Left ventricle myocardium superior (tissue), 1 donor: ENCODE results near the gene CTNNBIP1. TPM values are rescaled to one million over a fixed set of nuclear protein-coding genes. Genes with fewer than 3 reads are reported as not detected.
A peak's percentile ranks its signal among the peaks of the same experiment; 100 is the strongest.
"Not testable (repeated sequence)": the region's sequence is repeated elsewhere in the genome, so short reads cannot be mapped to it uniquely, and the experiment has no call there.

Experiments
- ATAC-seq: fragments of 200-7000 bp; cut with Tn5 transposase; one replicate; pipeline ENCODE4 v1.9.1; 2020; ENCODE audit warnings: mild to moderate bottlenecking, moderate library complexity
- DNase-seq: peaks from one replicate; pipeline ENCODE4 v3.0.0-alpha.2; 2020
- intact Hi-C: fragments of 100-400 bp; cut with micrococcal nuclease; formaldehyde crosslinking; loops from one replicate; pipeline ENCODE4 v1.11.0; 2022
- total RNA-seq: library from RNA; stranded (reverse); fragmentation: NEBNext Ultra II Directional; extraction: Animal tissue kit (Norgen Biotek cat#: 25700); gene quantifications from one replicate; pipeline ENCODE4 v1.2.1, GENCODE V29; 2021
- donor health status: DM: no; HTN: yes; CAD: no; lungs with severe emphysema.

Gene CTNNBIP1
- total RNA-seq, 1 donor from 2014 or later: 45.9 TPM

DNA sequence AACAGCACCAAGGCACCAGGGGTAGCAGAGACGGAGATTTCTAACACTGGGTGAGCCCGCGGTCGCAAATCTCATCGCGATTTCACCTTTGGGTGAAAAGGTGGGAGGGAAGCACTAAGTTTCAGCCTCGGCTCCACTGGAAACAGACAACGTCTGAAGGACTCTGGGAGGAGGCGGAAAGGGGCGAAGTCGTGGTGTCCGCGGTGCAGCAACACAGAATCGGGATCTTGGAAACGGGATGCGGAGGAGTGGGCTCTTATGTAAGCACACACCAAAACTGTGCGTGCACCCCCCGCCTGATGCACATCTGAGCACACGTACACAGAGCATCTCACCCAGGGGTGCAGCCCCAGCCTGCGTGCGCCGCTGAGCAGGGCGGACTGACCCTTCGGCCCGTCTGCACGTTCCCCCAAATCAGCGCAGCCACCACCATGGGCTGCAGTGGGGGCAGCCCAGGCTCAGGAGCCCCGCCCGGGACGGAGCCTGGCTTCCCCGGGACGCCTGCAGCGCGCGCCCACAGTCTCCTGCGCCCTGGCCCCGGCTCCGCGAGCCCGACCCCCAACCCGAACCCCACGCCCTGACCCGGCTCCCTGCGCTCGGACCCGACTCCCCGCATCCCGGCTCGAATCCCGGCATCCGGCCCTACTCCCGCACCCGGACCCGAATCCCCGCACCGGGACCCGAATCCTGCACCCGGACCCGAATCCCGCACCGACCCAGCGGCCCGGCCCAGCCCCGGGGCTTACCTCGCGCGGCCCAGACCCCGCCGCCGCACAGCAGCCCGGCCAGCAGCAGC, 87.0 kb downstream of the CTNNBIP1 start:
- peak; percentile 14 for ATAC-seq
- peak; percentile 51 for DNase-seq
- intact Hi-C loops: no loop called here

GRCh38 chr1:9822490-9822889, 87.6 kb downstream of the CTNNBIP1 start:
- DNase-seq (no peak), ATAC-seq (no peak)
- intact Hi-C loops: no loop called here

DNA sequence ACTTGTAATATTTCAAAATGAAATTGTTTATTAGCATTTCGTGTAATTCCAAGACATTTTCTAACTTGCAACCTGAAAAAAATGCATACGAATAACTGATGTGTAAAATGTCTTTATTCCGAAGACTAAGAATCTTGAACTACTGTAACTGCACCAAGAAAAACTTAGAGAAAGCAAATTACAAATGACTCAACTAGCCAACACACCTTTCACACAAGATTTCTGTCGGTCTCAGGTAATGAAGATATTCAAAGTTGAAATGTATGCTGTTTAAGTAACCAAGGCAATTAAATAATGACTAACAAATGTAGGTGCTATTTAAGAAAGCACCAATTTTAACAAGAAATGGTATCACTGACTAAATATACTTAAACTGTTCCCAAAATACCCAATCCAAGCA, 88.4 kb downstream of the CTNNBIP1 start:
- intact Hi-C loops: no loop called here

GRCh38 chr1:9820521-9820920, 89.5 kb downstream of the CTNNBIP1 start:
- intact Hi-C loops: no loop called here
- no peak for DNase-seq
- ATAC-seq: no peak

More for the DNA sequence above, 88.4 kb downstream of the CTNNBIP1 start:
- DNase-seq (no peak), ATAC-seq (no peak)

GRCh38 chr1:9817734-9818133, 92.3 kb downstream of the CTNNBIP1 start:
- ATAC-seq (no peak), DNase-seq (no peak)
- intact Hi-C loops: no loop called here

GRCh38 chr1:9816199-9816598, 93.9 kb downstream of the CTNNBIP1 start:
- ATAC-seq: no peak
- no peak for DNase-seq
- intact Hi-C loops: no loop called here

GRCh38 chr1:9815150-9815549, 94.9 kb downstream of the CTNNBIP1 start:
- intact Hi-C loops: no loop called here
- DNase-seq (no peak), ATAC-seq (no peak)

DNA sequence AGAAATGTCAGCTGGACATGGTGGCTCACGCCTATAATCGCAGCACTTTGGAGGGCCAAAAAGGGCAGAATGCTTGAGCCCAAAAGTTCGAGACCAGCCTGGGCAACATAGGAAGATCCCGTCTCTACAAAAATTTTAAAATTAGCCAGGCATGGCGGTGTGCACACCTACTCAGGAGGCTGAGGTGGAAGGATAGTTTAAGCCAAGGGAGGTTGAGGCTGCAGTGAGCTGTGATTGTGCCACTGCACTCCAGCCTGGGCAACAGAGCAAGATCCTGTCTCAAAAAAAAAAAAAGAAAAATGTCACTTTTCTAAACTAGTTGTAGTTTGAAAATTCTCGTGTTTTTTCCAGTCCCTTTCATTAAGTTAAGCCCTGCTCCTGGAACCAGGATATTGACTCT, 95.5 kb downstream of the CTNNBIP1 start:
- intact Hi-C loops: no loop called here
- ATAC-seq (no peak), DNase-seq (no peak)

DNA sequence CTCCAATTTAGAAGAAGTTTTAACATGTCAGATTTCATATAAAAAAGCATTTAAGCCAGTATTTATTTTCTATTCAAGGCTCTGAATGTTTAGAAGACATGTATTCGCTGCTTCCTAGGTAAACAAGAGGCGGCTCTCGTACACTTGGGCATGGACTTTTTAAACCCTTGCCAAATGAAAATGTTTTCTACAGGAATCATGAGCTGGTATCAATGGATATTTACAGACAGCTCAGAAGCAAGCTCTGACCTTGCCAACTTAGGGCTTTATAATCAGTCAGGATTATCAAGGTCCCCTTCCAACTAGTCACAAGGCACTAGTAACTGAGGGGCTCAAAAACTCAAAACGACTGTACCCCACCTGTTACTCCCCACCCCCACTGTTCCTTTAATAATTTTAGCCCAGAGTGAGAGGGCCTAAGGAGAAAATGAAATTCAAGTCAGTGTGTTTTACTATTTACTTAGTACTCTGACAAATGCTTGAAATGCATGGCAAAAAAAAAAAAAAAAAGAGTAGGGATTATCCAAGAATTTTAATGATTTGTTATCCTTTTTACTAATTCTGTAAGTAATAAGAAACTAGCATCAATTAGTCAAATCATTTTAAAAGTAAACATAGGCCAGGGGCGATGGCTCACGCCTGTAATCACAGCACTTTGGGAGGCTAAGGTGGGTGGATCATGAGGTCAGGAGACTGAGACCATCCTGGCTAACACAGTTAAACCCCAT, 98.7 kb downstream of the CTNNBIP1 start:
- DNase-seq: no peak
- intact Hi-C loops: no loop called here
- peak; percentile 23 for ATAC-seq

- intact Hi-C loops: no loop called here
- ATAC-seq (peak; percentile 22), DNase-seq (no peak)
These were observed 101.0 kb downstream of the CTNNBIP1 start for GRCh38 chr1:9809100-9809510.

- ATAC-seq: no peak
- intact Hi-C loops: no loop called here
- DNase-seq: no peak
These were observed 101.6 kb downstream of the CTNNBIP1 start for GRCh38 chr1:9808459-9808858.

- DNase-seq: no peak
- intact Hi-C loops: no loop called here
- ATAC-seq: no peak
These were observed 102.5 kb downstream of the CTNNBIP1 start for GRCh38 chr1:9807541-9807940.

GRCh38 chr1:9805972-9806371, 104.1 kb downstream of the CTNNBIP1 start:
- ATAC-seq, intact Hi-C loops: not testable (repeated sequence)

GRCh38 chr1:9805006-9805508, 105.0 kb downstream of the CTNNBIP1 start:
- no peak for ATAC-seq
- DNase-seq: no peak
- intact Hi-C loops: no loop called here

More at GRCh38 chr1:9805972-9806371, 104.1 kb downstream of the CTNNBIP1 start:
- DNase-seq: not testable (repeated sequence)

GRCh38 chr1:9803003-9803918, 106.8 kb downstream of the CTNNBIP1 start:
- ATAC-seq, intact Hi-C loops, DNase-seq: not testable (repeated sequence)

GRCh38 chr1:9801909-9802308, 108.2 kb downstream of the CTNNBIP1 start:
- intact Hi-C loops: no loop called here
- no peak for DNase-seq
- ATAC-seq: no peak
